Activated B cell treated with CpG ODN at 0.5 μM for 24 hours (primary cell): Measurements from ENCODE around the gene HSBP1L1. TPM values are rescaled to one million over a fixed set of nuclear protein-coding genes. Genes with fewer than 3 reads are reported as not detected.
"Not testable (repeated sequence)": the region's sequence is repeated elsewhere in the genome, so short reads cannot be mapped to it uniquely, and the experiment has no call there.

ENCODE experiments used
- ATAC-seq: fragments of 200-7000 bp; cut with Tn5 transposase; one replicate; pipeline ENCODE4 v1.10.0; 2021; ENCODE audit warnings: low read depth, mild to moderate bottlenecking, moderate library complexity
- CTCF ChIA-PET: fragments of 350-600 bp; sonication (Branson Sonifier 250); formaldehyde crosslinking; loops from one replicate; lab custom pipeline; 2021; ENCODE audit warnings: antibody characterized with exemption; lab: Charles Lee
- POLR2A ChIA-PET: fragments of 350-600 bp; sonication (Branson Sonifier 250); formaldehyde crosslinking; loops from one replicate; lab custom pipeline; 2021; ENCODE audit warnings: antibody characterized with exemption; lab: Charles Lee
- DNase-seq: peaks from one replicate; pipeline ENCODE4 v3.0.0; 2022
- H3K27ac Mint-ChIP-seq: one replicate; pipeline ENCODE4 v1.8.0; 2020; ENCODE audit warnings: mixed read lengths
- H3K27me3 Mint-ChIP-seq: one replicate; pipeline ENCODE4 v1.8.0; 2021; ENCODE audit warnings: mixed read lengths
- H3K36me3 Mint-ChIP-seq: one replicate; pipeline ENCODE4 v1.8.0; 2021; ENCODE audit warnings: low read depth, mixed read lengths
- H3K4me1 Mint-ChIP-seq: one replicate; pipeline ENCODE4 v1.8.0; 2021; ENCODE audit warnings: mixed read lengths
- H3K4me3 Mint-ChIP-seq: one replicate; pipeline ENCODE4 v1.8.0; 2020; ENCODE audit warnings: mild to moderate bottlenecking, mixed read lengths
- H3K9me3 Mint-ChIP-seq: one replicate; pipeline ENCODE4 v1.8.0; 2020; ENCODE audit warnings: mixed read lengths
- CTCF ChIP-seq: fragments of 200-600 bp; IDR thresholded peaks from one replicate; pipeline ENCODE4 v1.8.0; 2022; ENCODE audit warnings: antibody characterized with exemption, mild to moderate bottlenecking
- intact Hi-C: fragments of 100-400 bp; cut with micrococcal nuclease; formaldehyde crosslinking; loops from one replicate; pipeline ENCODE4 v1.15.1; 2024
- total RNA-seq: library from RNA; stranded (reverse); gene quantifications from 2 replicates; pipeline ENCODE4 v1.2.3, GENCODE V29; 2022

HSBP1L1 gene
- total RNA-seq, 1 donor from 2014 or later = 2.5 TPM

GRCh38 chr18:79991494-79991893 lies 27.1 kb downstream of the HSBP1L1 start:
- Mint-ChIP-seq H3K9me3 (no peaks in the 10 kb centered on the region), H3K36me3 (peaks cover 6% of the 10 kb centered on the region), H3K27ac (no peak overlapping the region), H3K4me3 (no peak overlapping the region), H3K27me3 (no peaks in the 10 kb centered on the region), H3K4me1 (peaks cover 17% of the 10 kb centered on the region)
- no peak for TF ChIP-seq CTCF
- DNase-seq (no peak), ATAC-seq (no peak)
- ChIA-PET POLR2A (no interaction called here), CTCF (no interaction called here)
- intact Hi-C loops = no loop called here

GRCh38 chr18:79999701-80000100 lies 35.3 kb downstream of the HSBP1L1 start:
- ATAC-seq, CTCF ChIA-PET, H3K27me3 Mint-ChIP-seq, H3K27ac Mint-ChIP-seq, H3K4me1 Mint-ChIP-seq, H3K9me3 Mint-ChIP-seq, H3K36me3 Mint-ChIP-seq, intact Hi-C loops, H3K4me3 Mint-ChIP-seq, DNase-seq: not testable (repeated sequence)
- POLR2A ChIA-PET = interaction anchor here (0.8 kb wide), 1 partner anchor 96 kb away, joined by 5 read pairs; no protein-coding TSS in a partner anchor

- ATAC-seq = no peak
- no peak overlapping the region for H3K4me3 Mint-ChIP-seq
- ChIA-PET POLR2A (no interaction called here), CTCF (no interaction called here)
- peaks cover 5% of the 10 kb centered on the region for H3K4me1 Mint-ChIP-seq
- H3K36me3 Mint-ChIP-seq = peaks cover 9% of the 10 kb centered on the region
- no peaks in the 10 kb centered on the region for H3K27me3 Mint-ChIP-seq
- H3K27ac Mint-ChIP-seq = no peak overlapping the region
- no peak for DNase-seq
- no peak for TF ChIP-seq CTCF
- intact Hi-C loops = no loop called here
- peaks cover 9% of the 10 kb centered on the region for H3K9me3 Mint-ChIP-seq
Measured at GRCh38 chr18:80000877-80001276, 36.4 kb downstream of the HSBP1L1 start.

GRCh38 chr18:80002468-80002867 lies 38.0 kb downstream of the HSBP1L1 start:
- H3K27me3 Mint-ChIP-seq = no peaks in the 10 kb centered on the region
- POLR2A ChIA-PET = no interaction called here
- peaks cover 5% of the 10 kb centered on the region for H3K4me1 Mint-ChIP-seq
- H3K36me3 Mint-ChIP-seq = peaks cover 9% of the 10 kb centered on the region
- intact Hi-C loops = no loop called here
- H3K27ac Mint-ChIP-seq = no peak overlapping the region
- ATAC-seq (no peak), DNase-seq (no peak)
- no peak for TF ChIP-seq CTCF
- H3K4me3 Mint-ChIP-seq = no peak overlapping the region
- CTCF ChIA-PET = no interaction called here
- H3K9me3 Mint-ChIP-seq = peaks cover 15% of the 10 kb centered on the region

- ATAC-seq (no peak), DNase-seq (no peak)
- Mint-ChIP-seq H3K4me1 (peaks cover 5% of the 10 kb centered on the region), H3K27me3 (no peaks in the 10 kb centered on the region), H3K4me3 (no peak overlapping the region), H3K9me3 (peaks cover 26% of the 10 kb centered on the region), H3K27ac (peak overlapping the region; percentile 61), H3K36me3 (peaks cover 12% of the 10 kb centered on the region)
- CTCF ChIA-PET = no interaction called here
- POLR2A ChIA-PET = no interaction called here
- no peak for TF ChIP-seq CTCF
- intact Hi-C loops = no loop called here
Measured at GRCh38 chr18:80004600-80005342, 40.3 kb downstream of the HSBP1L1 start.
